SK-N-SH treated with all-trans-retinoic acid at 6 μM for 48 hours (cell line): ENCODE data around the gene BACH2.

Source experiments
- ATAC-seq: fragments of 200-7000 bp; cut with Tn5 transposase; 3 replicates; pipeline ENCODE4 v1.9.1; 2020; ENCODE audit warnings: mild to moderate bottlenecking, moderate library complexity
- ARNTL ChIP-seq: fragments of 450-650 bp; formaldehyde crosslinking; IDR thresholded peaks from 2 replicates; pipeline ENCODE4 v1.5.0; 2020; ENCODE audit warnings: low read depth, mild to moderate bottlenecking, moderate library complexity, borderline replicate concordance
- BACH2 ChIP-seq: fragments of 250-450 bp; sonication (Bioruptor Pico); IDR thresholded peaks from 2 replicates; pipeline ENCODE4 v1.9.0; 2021; ENCODE audit warnings: mild to moderate bottlenecking, borderline replicate concordance
- CSDC2 ChIP-seq: fragments of 250-450 bp; sonication (Bioruptor Pico); IDR thresholded peaks from 2 replicates; pipeline ENCODE4 v1.5.0; 2020; ENCODE audit warnings: mild to moderate bottlenecking, moderate library complexity
- ESRRG ChIP-seq: fragments of 250-450 bp; sonication (Bioruptor Pico); IDR thresholded peaks from 2 replicates; pipeline ENCODE4 v1.6.1; 2021; ENCODE audit warnings: mild to moderate bottlenecking
- GLIS3 ChIP-seq: fragments of 250-450 bp; sonication (Bioruptor Pico); IDR thresholded peaks from 2 replicates; pipeline ENCODE4 v1.5.0; 2020; ENCODE audit warnings: mild to moderate bottlenecking, moderate library complexity
- ISL1 ChIP-seq: fragments of 250-450 bp; sonication (Bioruptor Pico); IDR thresholded peaks from 2 replicates; pipeline ENCODE4 v2.1.2; 2022; ENCODE audit warnings: mild to moderate bottlenecking, moderate library complexity
- OSR1 ChIP-seq: fragments of 250-450 bp; sonication (Bioruptor Pico); IDR thresholded peaks from 2 replicates; pipeline ENCODE4 v1.8.0; 2022; ENCODE audit warnings: moderate library complexity, mild to moderate bottlenecking, inconsistent platforms
- PPARA ChIP-seq: fragments of 250-450 bp; sonication (Bioruptor Pico); IDR thresholded peaks from 2 replicates; pipeline ENCODE4 v1.5.0; 2020; ENCODE audit warnings: mild to moderate bottlenecking, borderline replicate concordance
- RARB ChIP-seq: fragments of 250-450 bp; sonication (Bioruptor Pico); IDR thresholded peaks from 2 replicates; pipeline ENCODE4 v1.8.0; 2021; ENCODE audit warnings: mild to moderate bottlenecking, moderate library complexity
- SNAI2 ChIP-seq: fragments of 250-450 bp; sonication (Bioruptor Pico); IDR thresholded peaks from 2 replicates; pipeline ENCODE4 v1.5.0; 2020; ENCODE audit warnings: mild to moderate bottlenecking, moderate library complexity
- TCF4 ChIP-seq: fragments of 250-450 bp; sonication (Bioruptor Pico); IDR thresholded peaks from 2 replicates; pipeline ENCODE4 v1.8.0; 2021; ENCODE audit warnings: mild to moderate bottlenecking, moderate library complexity, borderline replicate concordance
- TOX ChIP-seq: fragments of 250-450 bp; sonication (Bioruptor Pico); IDR thresholded peaks from 2 replicates; pipeline ENCODE4 v1.8.0; 2021; ENCODE audit warnings: mild to moderate bottlenecking, moderate library complexity, borderline replicate concordance
- ZC3H10 ChIP-seq: fragments of 250-450 bp; sonication (Bioruptor Pico); IDR thresholded peaks from 2 replicates; pipeline ENCODE4 v1.5.1; 2021; ENCODE audit warnings: mild to moderate bottlenecking, moderate library complexity
- ZFP3 ChIP-seq: fragments of 250-450 bp; sonication (Bioruptor Pico); IDR thresholded peaks from 2 replicates; pipeline ENCODE4 v1.5.0; 2020; ENCODE audit warnings: mild to moderate bottlenecking, moderate library complexity
- ZFP30 ChIP-seq: fragments of 450-650 bp; formaldehyde crosslinking; IDR thresholded peaks from 2 replicates; pipeline ENCODE4 v1.5.0; 2022; ENCODE audit warnings: mild to moderate bottlenecking, moderate library complexity
- ZNF565 ChIP-seq: fragments of 450-650 bp; formaldehyde crosslinking; conservative IDR thresholded peaks from 2 replicates; pipeline ENCODE4 v1.5.0; 2020; ENCODE audit warnings: low read depth, mild to moderate bottlenecking, moderate library complexity
- ZNF8 ChIP-seq: fragments of 450-650 bp; formaldehyde crosslinking; IDR thresholded peaks from 2 replicates; pipeline ENCODE4 v1.5.0; 2020; ENCODE audit warnings: mild to moderate bottlenecking, moderate library complexity
- TF ChIP-seq, protein P1 (sequence below): fragments of 250-450 bp; sonication (Bioruptor Pico); IDR thresholded peaks from 2 replicates; pipeline ENCODE4 v1.5.1; 2020; ENCODE audit warnings: low read depth, mild to moderate bottlenecking, moderate library complexity
- TF ChIP-seq, protein P2 (sequence below): fragments of 250-450 bp; sonication (Bioruptor Pico); IDR thresholded peaks from 2 replicates; pipeline ENCODE4 v1.8.0; 2021; ENCODE audit warnings: low read depth, mild to moderate bottlenecking, moderate library complexity, borderline replicate concordance
- TF ChIP-seq, protein P3 (sequence below): fragments of 250-450 bp; sonication (Bioruptor Pico); IDR thresholded peaks from 2 replicates; pipeline ENCODE4 v1.8.0; 2020; ENCODE audit warnings: mild to moderate bottlenecking, moderate library complexity, borderline replicate concordance
- TF ChIP-seq, protein P4 (sequence below): fragments of 250-450 bp; sonication (Bioruptor Pico); IDR thresholded peaks from 2 replicates; pipeline ENCODE4 v1.5.0; 2020; ENCODE audit warnings: mild to moderate bottlenecking, moderate library complexity
- TF ChIP-seq, protein P5 (sequence below): fragments of 250-450 bp; sonication (Bioruptor Pico); IDR thresholded peaks from 2 replicates; pipeline ENCODE4 v1.5.1; 2021; ENCODE audit warnings: mild to moderate bottlenecking, moderate library complexity

Gene BACH2

DNA sequence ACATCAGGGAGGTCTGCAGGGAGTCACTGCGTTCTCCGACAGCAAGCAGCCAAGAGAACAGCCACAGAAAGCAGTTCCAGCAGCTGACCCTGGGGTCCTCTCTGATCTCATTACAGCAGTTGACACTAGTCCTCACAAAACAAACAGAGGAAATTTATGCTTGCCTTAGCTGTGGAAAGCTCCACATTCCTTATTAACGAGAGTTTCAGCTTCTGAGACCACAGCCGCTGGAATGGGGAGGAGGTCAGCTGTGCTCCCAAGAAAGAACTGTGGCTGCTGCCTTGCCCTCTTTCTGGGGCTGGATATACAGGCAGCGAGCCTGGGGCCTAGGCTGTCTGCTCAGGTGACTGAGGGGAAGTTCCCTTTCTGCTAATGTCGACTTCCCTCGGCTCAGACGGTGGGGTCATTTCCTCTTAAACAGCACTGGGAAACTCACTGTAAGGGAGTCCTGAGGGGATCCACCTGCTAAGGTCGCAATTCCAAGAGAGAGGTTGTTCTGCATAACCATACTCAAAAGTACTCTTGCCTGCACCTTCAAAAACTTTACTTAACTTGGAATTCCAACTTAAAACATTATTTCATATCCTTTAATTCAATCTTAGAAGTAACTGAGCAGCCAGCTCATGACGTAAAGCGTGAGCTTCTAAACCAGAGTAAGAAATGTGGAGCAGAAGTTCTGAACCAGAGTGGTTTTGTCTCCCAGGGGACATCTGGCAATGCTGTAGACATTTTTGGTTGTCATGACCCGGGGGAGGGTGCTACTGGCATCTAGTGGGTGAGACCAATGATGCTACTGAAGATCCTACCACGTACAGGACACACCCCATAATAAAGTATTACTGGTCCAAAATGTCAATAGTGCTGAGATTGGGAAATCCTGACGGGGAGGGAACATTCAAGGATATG is 80.3 kb downstream of the BACH2 start:
- no peak for TF ChIP-seq ZC3H10
- no peak for ATAC-seq

DNA sequence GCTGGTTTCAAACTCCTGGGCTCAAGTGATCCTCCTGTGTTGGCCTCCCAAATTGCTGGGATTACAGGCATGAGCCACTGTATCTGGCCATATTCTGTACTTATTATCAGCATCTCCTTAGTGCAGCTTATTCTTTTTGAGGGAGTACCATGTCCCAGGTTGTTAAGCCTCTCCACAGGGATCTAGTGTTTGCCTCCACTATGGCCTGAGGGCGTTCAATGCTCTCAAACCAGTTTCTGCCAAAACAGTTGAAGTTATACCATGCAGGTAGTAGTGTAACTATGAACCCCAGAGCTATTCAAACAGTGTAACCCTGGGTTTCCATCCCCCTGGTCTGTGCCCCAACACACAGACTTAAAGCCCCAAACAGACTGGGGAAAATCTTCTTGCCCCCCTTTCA is 81.7 kb downstream of the BACH2 start:
- no peak for ATAC-seq
- TF ChIP-seq ZNF565 (no peak), OSR1 (CRISPR knock-in tag) (no peak), ZNF8 (CRISPR knock-in tag) (no peak), TOX (CRISPR knock-in tag) (no peak), ESRRG (CRISPR knock-in tag) (no peak)
- TF ChIP-seq, protein P1, sequence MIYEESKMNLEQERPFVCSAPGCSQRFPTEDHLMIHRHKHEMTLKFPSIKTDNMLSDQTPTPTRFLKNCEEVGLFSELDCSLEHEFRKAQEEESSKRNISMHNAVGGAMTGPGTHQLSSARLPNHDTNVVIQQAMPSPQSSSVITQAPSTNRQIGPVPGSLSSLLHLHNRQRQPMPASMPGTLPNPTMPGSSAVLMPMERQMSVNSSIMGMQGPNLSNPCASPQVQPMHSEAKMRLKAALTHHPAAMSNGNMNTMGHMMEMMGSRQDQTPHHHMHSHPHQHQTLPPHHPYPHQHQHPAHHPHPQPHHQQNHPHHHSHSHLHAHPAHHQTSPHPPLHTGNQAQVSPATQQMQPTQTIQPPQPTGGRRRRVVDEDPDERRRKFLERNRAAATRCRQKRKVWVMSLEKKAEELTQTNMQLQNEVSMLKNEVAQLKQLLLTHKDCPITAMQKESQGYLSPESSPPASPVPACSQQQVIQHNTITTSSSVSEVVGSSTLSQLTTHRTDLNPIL (CRISPR knock-in tag) = no peak

DNA sequence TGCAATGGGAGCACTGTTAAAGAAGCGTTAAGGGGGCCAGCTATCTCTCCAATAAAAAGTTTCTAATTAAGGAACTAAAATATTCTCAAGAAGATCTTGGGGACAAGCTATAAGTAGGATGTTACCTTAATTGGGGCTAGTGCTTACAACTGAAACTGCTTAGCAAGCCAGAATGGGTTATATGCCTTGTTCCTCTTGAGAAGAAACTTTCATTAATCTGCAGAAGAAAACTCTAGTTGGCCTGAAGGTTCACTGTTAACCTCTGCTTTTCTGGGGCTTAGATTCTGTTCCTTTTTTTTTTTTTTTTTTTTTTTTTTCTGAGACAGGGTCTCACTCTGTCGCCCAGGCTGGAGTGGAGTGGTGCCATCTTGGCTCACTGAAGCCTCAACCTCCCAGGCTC is 82.2 kb downstream of the BACH2 start:
- TF ChIP-seq ARNTL (CRISPR knock-in tag) (no peak), PPARA (CRISPR knock-in tag) (no peak), ISL1 (CRISPR knock-in tag) (no peak), OSR1 (CRISPR knock-in tag) (no peak), ZNF565 (no peak), ZFP3 (CRISPR knock-in tag) (no peak), GLIS3 (no peak), RARB (CRISPR knock-in tag) (no peak), CSDC2 (CRISPR knock-in tag) (no peak), ZNF8 (CRISPR knock-in tag) (no peak), TOX (CRISPR knock-in tag) (no peak)
- ATAC-seq = no peak

DNA sequence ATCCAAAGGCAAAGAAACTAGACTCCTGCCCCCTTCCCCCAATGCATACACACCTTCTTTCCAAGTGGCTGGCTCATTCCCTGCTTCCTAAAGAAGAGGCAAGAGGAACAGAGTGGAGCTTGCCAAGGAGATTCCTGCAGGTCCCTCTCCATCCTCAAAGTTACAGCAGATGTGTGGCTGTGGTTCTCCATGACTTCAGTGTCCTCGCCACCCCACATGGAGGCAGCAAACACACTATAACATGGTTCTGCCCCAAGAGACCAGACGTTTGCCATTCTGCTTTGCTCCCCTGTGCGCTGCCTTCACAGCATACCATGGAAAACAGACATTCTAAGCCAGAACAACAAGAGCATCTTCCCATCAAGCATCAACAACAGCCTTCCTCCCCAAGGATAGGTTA is 84.4 kb downstream of the BACH2 start:
- ATAC-seq = no peak

DNA sequence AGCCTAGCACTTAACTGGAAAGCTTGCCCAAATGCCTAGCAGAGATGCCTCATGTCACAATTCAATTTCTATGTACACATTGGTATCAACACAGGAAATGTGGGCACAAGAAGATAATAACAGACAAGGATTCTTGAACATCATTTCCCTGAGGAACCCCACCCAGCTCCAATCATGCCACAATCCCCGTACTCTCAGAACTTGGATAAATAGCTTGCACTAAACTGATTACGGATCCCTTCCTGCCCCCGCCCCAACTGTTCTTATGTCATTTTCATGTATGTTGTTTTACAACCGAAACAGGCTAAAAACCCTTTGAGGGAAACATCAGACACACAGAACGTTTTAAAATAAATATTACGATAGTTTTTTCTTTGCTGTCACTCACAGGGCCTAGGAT is 87.1 kb downstream of the BACH2 start:
- ATAC-seq = no peak
- TF ChIP-seq, protein P2, sequence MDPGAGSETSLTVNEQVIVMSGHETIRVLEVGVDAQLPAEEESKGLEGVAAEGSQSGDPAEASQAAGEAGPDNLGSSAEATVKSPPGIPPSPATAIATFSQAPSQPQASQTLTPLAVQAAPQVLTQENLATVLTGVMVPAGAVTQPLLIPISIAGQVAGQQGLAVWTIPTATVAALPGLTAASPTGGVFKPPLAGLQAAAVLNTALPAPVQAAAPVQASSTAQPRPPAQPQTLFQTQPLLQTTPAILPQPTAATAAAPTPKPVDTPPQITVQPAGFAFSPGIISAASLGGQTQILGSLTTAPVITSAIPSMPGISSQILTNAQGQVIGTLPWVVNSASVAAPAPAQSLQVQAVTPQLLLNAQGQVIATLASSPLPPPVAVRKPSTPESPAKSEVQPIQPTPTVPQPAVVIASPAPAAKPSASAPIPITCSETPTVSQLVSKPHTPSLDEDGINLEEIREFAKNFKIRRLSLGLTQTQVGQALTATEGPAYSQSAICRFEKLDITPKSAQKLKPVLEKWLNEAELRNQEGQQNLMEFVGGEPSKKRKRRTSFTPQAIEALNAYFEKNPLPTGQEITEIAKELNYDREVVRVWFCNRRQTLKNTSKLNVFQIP = no peak
- TF ChIP-seq RARB (CRISPR knock-in tag) = no peak
- TF ChIP-seq, protein P3, sequence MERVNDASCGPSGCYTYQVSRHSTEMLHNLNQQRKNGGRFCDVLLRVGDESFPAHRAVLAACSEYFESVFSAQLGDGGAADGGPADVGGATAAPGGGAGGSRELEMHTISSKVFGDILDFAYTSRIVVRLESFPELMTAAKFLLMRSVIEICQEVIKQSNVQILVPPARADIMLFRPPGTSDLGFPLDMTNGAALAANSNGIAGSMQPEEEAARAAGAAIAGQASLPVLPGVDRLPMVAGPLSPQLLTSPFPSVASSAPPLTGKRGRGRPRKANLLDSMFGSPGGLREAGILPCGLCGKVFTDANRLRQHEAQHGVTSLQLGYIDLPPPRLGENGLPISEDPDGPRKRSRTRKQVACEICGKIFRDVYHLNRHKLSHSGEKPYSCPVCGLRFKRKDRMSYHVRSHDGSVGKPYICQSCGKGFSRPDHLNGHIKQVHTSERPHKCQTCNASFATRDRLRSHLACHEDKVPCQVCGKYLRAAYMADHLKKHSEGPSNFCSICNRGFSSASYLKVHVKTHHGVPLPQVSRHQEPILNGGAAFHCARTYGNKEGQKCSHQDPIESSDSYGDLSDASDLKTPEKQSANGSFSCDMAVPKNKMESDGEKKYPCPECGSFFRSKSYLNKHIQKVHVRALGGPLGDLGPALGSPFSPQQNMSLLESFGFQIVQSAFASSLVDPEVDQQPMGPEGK = no peak
- TF ChIP-seq GLIS3 = no peak
- TF ChIP-seq, protein P4, sequence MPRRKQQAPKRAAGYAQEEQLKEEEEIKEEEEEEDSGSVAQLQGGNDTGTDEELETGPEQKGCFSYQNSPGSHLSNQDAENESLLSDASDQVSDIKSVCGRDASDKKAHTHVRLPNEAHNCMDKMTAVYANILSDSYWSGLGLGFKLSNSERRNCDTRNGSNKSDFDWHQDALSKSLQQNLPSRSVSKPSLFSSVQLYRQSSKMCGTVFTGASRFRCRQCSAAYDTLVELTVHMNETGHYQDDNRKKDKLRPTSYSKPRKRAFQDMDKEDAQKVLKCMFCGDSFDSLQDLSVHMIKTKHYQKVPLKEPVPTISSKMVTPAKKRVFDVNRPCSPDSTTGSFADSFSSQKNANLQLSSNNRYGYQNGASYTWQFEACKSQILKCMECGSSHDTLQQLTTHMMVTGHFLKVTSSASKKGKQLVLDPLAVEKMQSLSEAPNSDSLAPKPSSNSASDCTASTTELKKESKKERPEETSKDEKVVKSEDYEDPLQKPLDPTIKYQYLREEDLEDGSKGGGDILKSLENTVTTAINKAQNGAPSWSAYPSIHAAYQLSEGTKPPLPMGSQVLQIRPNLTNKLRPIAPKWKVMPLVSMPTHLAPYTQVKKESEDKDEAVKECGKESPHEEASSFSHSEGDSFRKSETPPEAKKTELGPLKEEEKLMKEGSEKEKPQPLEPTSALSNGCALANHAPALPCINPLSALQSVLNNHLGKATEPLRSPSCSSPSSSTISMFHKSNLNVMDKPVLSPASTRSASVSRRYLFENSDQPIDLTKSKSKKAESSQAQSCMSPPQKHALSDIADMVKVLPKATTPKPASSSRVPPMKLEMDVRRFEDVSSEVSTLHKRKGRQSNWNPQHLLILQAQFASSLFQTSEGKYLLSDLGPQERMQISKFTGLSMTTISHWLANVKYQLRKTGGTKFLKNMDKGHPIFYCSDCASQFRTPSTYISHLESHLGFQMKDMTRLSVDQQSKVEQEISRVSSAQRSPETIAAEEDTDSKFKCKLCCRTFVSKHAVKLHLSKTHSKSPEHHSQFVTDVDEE (CRISPR knock-in tag) = no peak
- no peak for TF ChIP-seq ZFP30
- TF ChIP-seq BACH2 (CRISPR knock-in tag) = no peak
- TF ChIP-seq CSDC2 (CRISPR knock-in tag) = no peak
- no peak for TF ChIP-seq ZNF8 (CRISPR knock-in tag)
- no peak for TF ChIP-seq SNAI2
- TF ChIP-seq ZC3H10 = no peak

More for the DNA sequence above, 84.4 kb downstream of the BACH2 start:
- TF ChIP-seq, protein P1 (CRISPR knock-in tag) = no peak
- TF ChIP-seq ZNF565 = no peak
- TF ChIP-seq ZNF8 (CRISPR knock-in tag) = no peak
- TF ChIP-seq TCF4 (CRISPR knock-in tag) = no peak
- no peak for TF ChIP-seq PPARA (CRISPR knock-in tag)
- TF ChIP-seq ARNTL (CRISPR knock-in tag) = no peak
- TF ChIP-seq CSDC2 (CRISPR knock-in tag) = no peak
- TF ChIP-seq ZC3H10 = no peak
- TF ChIP-seq, protein P5, sequence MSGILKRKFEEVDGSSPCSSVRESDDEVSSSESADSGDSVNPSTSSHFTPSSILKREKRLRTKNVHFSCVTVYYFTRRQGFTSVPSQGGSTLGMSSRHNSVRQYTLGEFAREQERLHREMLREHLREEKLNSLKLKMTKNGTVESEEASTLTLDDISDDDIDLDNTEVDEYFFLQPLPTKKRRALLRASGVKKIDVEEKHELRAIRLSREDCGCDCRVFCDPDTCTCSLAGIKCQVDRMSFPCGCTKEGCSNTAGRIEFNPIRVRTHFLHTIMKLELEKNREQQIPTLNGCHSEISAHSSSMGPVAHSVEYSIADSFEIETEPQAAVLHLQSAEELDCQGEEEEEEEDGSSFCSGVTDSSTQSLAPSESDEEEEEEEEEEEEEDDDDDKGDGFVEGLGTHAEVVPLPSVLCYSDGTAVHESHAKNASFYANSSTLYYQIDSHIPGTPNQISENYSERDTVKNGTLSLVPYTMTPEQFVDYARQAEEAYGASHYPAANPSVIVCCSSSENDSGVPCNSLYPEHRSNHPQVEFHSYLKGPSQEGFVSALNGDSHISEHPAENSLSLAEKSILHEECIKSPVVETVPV = no peak
- no peak for TF ChIP-seq ZFP3 (CRISPR knock-in tag)
